ENCODE results near the gene P2RX1. TPM values are rescaled to one million over a fixed set of nuclear protein-coding genes. Genes with fewer than 3 reads are reported as not detected.

P2RX1 gene
- polyA plus RNA-seq, 3 donors: 22.9 to 117 (median 33.8) TPM

- H3K4me1 ChIP-seq (ENCODE audit: control insufficient read depth in 1 of 2, insufficient read depth in 2 of 2, low read length in 2 of 2): peaks cover 23 to 30% of the 10 kb centered on the region in 2 donors
- no peaks in the 10 kb centered on the region for H3K9me3 Mint-ChIP-seq
- 98% methylated on average over 9 of the region's 12 CpGs for WGBS (ENCODE audit: insufficient coverage)
- no peaks in the 10 kb centered on the region for H3K27me3 ChIP-seq (ENCODE audit: control insufficient read depth in 2 of 2, insufficient read depth in 2 of 2, low read length in 2 of 2)
- H3K4me1 Mint-ChIP-seq: peaks cover 37% of the 10 kb centered on the region
- H3K9me3 ChIP-seq (replicated peaks in 1 of 2; ENCODE audit: control insufficient read depth in 1 of 2, insufficient read depth in 1 of 2, low read length in 2 of 2): no peaks in the 10 kb centered on the region
- peaks cover 57% of the 10 kb centered on the region for H4K20me1 ChIP-seq (ENCODE audit: insufficient read depth, low read length)
- no peak overlapping the region for H3K9ac ChIP-seq (ENCODE audit: insufficient read depth, low read length, poor library complexity, severe bottlenecking)
- H2AFZ ChIP-seq (ENCODE audit: insufficient read depth, low read depth, low read length, poor library complexity, severe bottlenecking): no peak overlapping the region
- peaks cover 79% of the 10 kb centered on the region for H3K79me2 ChIP-seq (ENCODE audit: insufficient read depth, low read length)
- H3K27ac Mint-ChIP-seq: peak overlapping the region in 6 of 7 donors; percentile 1 to 77 (median 56)
- no peak overlapping the region for H3K4me2 ChIP-seq (replicated peaks; ENCODE audit: extremely low read depth, low read length, poor library complexity, severe bottlenecking)
- H3K36me3 Mint-ChIP-seq: peaks cover 37 to 45% of the 10 kb centered on the region in 2 donors
- intact Hi-C loops (cut with micrococcal nuclease): no loop called here
- no peak for TF ChIP-seq CTCF (IDR thresholded peaks at IDR 0.05)
- no peak for DNase-seq
- H3K36me3 ChIP-seq (replicated peaks in 1 of 2; ENCODE audit: control insufficient read depth in 1 of 2, insufficient read depth in 2 of 2, low read length in 2 of 2): peaks cover 12 to 41% of the 10 kb centered on the region in 2 donors
- H3K4me3 Mint-ChIP-seq: no peak overlapping the region
- no peak overlapping the region for H3K4me3 ChIP-seq (replicated peaks in 1 of 3; ENCODE audit: low read depth in 2 of 3, low read length in 3 of 3)
- H3K27ac ChIP-seq (ENCODE audit: low read depth in 1 of 2, low read length in 2 of 2): peak overlapping the region in 1 of 2 donors; percentile 28
- H3K27me3 Mint-ChIP-seq (ENCODE audit: low read depth in 3 of 3): no peaks in the 10 kb centered on the region
Measured at GRCh38 chr17:3956983-3957382, 40.7 kb upstream of the P2RX1 start.

- Histone ChIP-seq H3K27me3 (ENCODE audit: control insufficient read depth in 2 of 2, insufficient read depth in 2 of 2, low read length in 2 of 2) (no peaks in the 10 kb centered on the region), H4K20me1 (ENCODE audit: insufficient read depth, low read length) (peaks cover 52% of the 10 kb centered on the region), H3K9me3 (replicated peaks in 1 of 2; ENCODE audit: control insufficient read depth in 1 of 2, insufficient read depth in 1 of 2, low read length in 2 of 2) (no peaks in the 10 kb centered on the region), H3K4me1 (ENCODE audit: control insufficient read depth in 1 of 2, insufficient read depth in 2 of 2, low read length in 2 of 2) (peaks cover 17 to 24% of the 10 kb centered on the region in 2 donors), H3K4me2 (replicated peaks; ENCODE audit: extremely low read depth, low read length, poor library complexity, severe bottlenecking) (no peak overlapping the region), H2AFZ (ENCODE audit: insufficient read depth, low read depth, low read length, poor library complexity, severe bottlenecking) (no peak overlapping the region), H3K79me2 (ENCODE audit: insufficient read depth, low read length) (peaks cover 74% of the 10 kb centered on the region), H3K4me3 (replicated peaks in 1 of 3; ENCODE audit: low read depth in 2 of 3, low read length in 3 of 3) (no peak overlapping the region), H3K9ac (ENCODE audit: insufficient read depth, low read length, poor library complexity, severe bottlenecking) (no peak overlapping the region), H3K27ac (ENCODE audit: low read depth in 1 of 2, low read length in 2 of 2) (peak overlapping the region in 1 of 2 donors; percentile 9), H3K36me3 (replicated peaks in 1 of 2; ENCODE audit: control insufficient read depth in 1 of 2, insufficient read depth in 2 of 2, low read length in 2 of 2) (peaks cover 12 to 41% of the 10 kb centered on the region in 2 donors)
- Mint-ChIP-seq H3K4me3 (no peak overlapping the region), H3K9me3 (no peaks in the 10 kb centered on the region), H3K27me3 (ENCODE audit: low read depth in 3 of 3) (no peaks in the 10 kb centered on the region), H3K4me1 (peaks cover 31% of the 10 kb centered on the region), H3K36me3 (peaks cover 41 to 49% of the 10 kb centered on the region in 2 donors), H3K27ac (peak overlapping the region; percentile 1 to 84 (median 71))
- no peak for DNase-seq
- WGBS (ENCODE audit: insufficient coverage): 79% methylated on average over 10 of the region's 15 CpGs
- TF ChIP-seq CTCF (IDR thresholded peaks at IDR 0.05): no peak
- intact Hi-C loops (cut with micrococcal nuclease): no loop called here
Measured at GRCh38 chr17:3956327-3956957, 40.2 kb upstream of the P2RX1 start.

Data from CD14-positive monocyte (primary cell).